Dendritic cell treated with granulocyte-macrophage colony-stimulating factor and Interleukin-4, amounts not matched to agents 40 ng/mL and 50 ng/mL, for 4 days (primary cell): ENCODE measurements around the gene ENOX1.

Experiments used
- H3K27ac Mint-ChIP-seq: one replicate; pipeline ENCODE4 v1.8.0; 2022; ENCODE audit warnings: mild to moderate bottlenecking, mixed read lengths
- H3K27me3 Mint-ChIP-seq: one replicate; pipeline ENCODE4 v1.8.0; 2022; ENCODE audit warnings: mild to moderate bottlenecking, mixed read lengths
- H3K36me3 Mint-ChIP-seq: one replicate; pipeline ENCODE4 v1.8.0; 2022; ENCODE audit warnings: low read depth, mixed read lengths
- H3K4me1 Mint-ChIP-seq: one replicate; pipeline ENCODE4 v1.8.0; 2022; ENCODE audit warnings: low read depth, mixed read lengths
- H3K4me3 Mint-ChIP-seq: one replicate; pipeline ENCODE4 v1.8.0; 2022; ENCODE audit warnings: mild to moderate bottlenecking, moderate library complexity, mixed read lengths
- H3K9me3 Mint-ChIP-seq: one replicate; pipeline ENCODE4 v1.8.0; 2022; ENCODE audit warnings: mixed read lengths
- intact Hi-C: fragments of 100-400 bp; cut with micrococcal nuclease; formaldehyde crosslinking; loops from one replicate; pipeline ENCODE4 v1.15.0; 2022

The ENOX1 gene

DNA sequence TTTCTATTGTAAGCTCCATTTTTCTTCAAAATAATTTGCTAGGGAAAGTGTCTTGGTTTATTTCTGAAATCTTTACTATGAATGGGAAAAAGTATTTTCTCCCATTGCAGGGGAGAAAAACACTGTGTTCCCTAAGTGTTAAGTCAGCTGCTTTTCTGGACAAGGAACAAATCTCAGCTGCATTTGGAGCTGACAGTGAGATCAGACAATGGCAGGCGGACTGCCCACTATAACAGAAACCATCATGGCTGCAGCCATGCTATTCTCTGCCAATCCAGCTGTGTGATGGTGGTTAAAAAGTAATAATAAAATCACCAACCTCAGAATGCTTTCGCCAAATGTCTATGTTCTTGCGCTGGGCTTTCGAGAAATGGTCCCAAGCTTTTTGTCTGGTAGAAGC, 460.7 kb downstream of the ENOX1 start:
- Mint-ChIP-seq H3K27ac (no peak overlapping the region), H3K27me3 (no peaks in the 10 kb centered on the region), H3K4me1 (no peaks in the 10 kb centered on the region), H3K36me3 (no peaks in the 10 kb centered on the region), H3K9me3 (no peaks in the 10 kb centered on the region), H3K4me3 (no peak overlapping the region)
- intact Hi-C loops, result no loop called here

DNA sequence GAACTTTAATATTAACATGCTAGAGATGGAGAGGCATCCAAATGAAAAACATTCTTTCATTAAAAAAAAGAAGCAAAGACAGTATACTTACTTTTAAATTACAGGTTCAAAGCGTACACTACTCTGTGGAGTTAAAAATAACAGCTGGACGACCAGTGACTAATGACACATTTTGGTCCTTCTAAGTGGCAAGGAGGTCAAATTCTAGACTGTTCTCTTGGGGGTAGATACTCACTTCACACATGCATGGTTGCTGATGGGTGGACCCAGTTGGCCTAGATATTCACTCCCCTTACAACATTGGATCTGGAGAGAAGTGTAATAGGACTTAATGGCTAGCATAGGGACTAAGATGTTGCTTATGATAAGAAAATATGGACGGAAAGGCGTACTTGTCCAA, 461.1 kb downstream of the ENOX1 start:
- H3K27ac Mint-ChIP-seq, result no peak overlapping the region
- no peaks in the 10 kb centered on the region for H3K27me3 Mint-ChIP-seq
- intact Hi-C loops, result no loop called here
- H3K36me3 Mint-ChIP-seq, result no peaks in the 10 kb centered on the region
- no peaks in the 10 kb centered on the region for H3K4me1 Mint-ChIP-seq
- no peaks in the 10 kb centered on the region for H3K9me3 Mint-ChIP-seq
- H3K4me3 Mint-ChIP-seq, result no peak overlapping the region

DNA sequence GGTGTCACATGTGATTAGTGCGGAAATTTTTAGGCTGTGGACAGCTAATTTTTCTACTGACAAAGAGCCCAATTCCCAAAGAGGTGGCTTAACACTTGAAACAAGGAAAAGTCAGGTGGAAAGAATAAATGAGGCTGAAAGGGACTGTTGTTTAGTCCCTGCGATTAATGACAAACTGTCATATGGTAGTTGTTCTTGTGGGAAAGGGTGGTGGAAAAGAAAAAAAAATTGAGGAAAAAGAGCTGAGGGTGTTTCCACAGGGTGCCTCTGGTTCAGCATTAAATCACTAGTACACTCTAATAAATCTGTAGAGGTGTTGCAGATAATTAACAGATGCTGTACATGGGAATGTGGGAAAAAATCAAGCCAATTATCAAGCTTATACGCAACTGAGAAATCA, 462.6 kb downstream of the ENOX1 start:
- H3K27ac Mint-ChIP-seq, result no peak overlapping the region
- H3K36me3 Mint-ChIP-seq, result no peaks in the 10 kb centered on the region
- H3K4me1 Mint-ChIP-seq, result no peaks in the 10 kb centered on the region
- intact Hi-C loops, result no loop called here
- H3K9me3 Mint-ChIP-seq, result no peaks in the 10 kb centered on the region
- H3K4me3 Mint-ChIP-seq, result no peak overlapping the region
- H3K27me3 Mint-ChIP-seq, result no peaks in the 10 kb centered on the region

DNA sequence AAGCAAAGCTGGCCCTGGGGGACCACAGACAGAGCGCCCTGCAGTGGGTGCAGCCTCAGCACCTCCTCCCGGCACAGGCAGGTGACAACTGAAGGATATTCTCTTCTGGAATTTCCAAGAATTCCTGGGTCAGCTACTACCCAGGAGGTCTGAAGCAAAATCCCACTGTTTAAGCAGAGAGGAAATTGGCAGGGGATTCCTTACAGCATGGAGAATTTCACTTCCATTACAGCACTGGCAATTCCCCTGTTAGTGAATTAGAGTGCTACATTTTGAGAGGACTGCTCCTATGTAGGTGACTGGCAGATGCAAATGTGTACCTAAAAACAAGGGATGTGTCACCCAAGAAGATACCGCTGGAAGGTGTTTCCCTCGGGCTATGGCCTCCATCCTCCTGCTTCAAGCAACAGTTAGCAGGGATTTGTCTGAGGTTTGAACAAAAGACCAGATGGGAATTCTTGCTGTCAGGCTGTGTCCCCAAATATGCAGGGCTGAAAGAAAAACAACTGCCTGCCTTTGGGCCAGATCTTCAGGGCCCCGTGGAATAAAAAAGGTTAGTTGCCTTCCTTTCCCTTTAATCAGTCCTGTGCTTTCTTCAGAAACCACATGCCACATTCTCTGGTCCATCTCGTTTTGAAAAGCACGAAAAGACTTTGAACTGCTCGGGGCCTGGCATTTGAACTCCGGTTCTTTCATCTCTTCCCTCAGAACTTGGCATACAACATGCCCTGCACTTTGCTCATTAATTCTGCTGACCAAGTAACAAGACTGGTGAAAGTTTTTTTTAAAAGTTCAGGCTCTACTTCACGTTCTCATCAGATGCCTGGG, 466.9 kb downstream of the ENOX1 start:
- Mint-ChIP-seq H3K9me3 (no peaks in the 10 kb centered on the region), H3K36me3 (no peaks in the 10 kb centered on the region), H3K4me3 (no peak overlapping the region), H3K27ac (no peak overlapping the region), H3K4me1 (peaks cover 11% of the 10 kb centered on the region), H3K27me3 (no peaks in the 10 kb centered on the region)
- intact Hi-C loops, result no loop called here

DNA sequence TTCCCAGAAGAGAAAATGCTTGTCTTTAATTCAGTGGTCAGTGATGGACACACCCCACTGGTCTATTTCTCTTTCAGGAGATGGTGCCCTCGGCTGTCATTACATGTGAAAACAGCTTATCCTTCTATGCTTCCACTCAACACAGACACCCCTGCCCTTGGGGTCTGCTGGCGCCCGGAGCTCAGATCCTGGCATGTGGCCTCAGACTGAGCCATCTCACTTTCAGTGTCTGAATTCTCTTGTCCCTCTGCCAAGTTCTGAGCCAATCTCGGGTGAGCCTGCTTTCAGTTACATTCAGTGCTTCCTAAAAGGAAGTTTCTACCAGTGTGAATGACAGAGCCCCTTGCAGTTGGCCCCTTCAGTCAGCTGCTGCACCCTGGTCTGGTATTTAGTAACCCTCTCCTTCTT, 469.8 kb downstream of the ENOX1 start:
- Mint-ChIP-seq H3K4me3 (no peak overlapping the region), H3K27me3 (no peaks in the 10 kb centered on the region), H3K27ac (peak overlapping the region; percentile 70), H3K36me3 (no peaks in the 10 kb centered on the region), H3K9me3 (no peaks in the 10 kb centered on the region), H3K4me1 (peaks cover 11% of the 10 kb centered on the region)
- intact Hi-C loops, result no loop called here

DNA sequence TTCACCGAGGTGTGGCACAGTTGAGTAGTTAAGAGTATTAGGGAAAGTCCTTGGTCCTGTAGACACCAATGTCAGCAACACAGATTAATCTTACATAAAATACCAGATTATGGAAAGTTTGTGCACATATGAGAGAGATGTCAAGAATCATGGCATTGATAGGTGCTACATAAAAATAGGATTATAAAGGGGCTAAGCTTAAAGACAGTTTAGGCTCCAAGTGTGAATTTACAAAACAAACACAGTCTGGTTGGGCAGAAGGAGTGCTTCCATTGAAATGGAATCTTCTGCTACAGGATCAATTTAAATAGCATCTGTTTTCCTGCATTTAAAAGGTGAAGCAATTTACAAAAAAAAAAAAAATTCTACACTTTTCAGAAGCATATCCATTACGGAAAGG, 470.5 kb downstream of the ENOX1 start:
- no peak overlapping the region for H3K4me3 Mint-ChIP-seq
- intact Hi-C loops, result no loop called here
- H3K27ac Mint-ChIP-seq, result no peak overlapping the region
- H3K9me3 Mint-ChIP-seq, result no peaks in the 10 kb centered on the region
- no peaks in the 10 kb centered on the region for H3K36me3 Mint-ChIP-seq
- H3K27me3 Mint-ChIP-seq, result no peaks in the 10 kb centered on the region
- H3K4me1 Mint-ChIP-seq, result peaks cover 11% of the 10 kb centered on the region

DNA sequence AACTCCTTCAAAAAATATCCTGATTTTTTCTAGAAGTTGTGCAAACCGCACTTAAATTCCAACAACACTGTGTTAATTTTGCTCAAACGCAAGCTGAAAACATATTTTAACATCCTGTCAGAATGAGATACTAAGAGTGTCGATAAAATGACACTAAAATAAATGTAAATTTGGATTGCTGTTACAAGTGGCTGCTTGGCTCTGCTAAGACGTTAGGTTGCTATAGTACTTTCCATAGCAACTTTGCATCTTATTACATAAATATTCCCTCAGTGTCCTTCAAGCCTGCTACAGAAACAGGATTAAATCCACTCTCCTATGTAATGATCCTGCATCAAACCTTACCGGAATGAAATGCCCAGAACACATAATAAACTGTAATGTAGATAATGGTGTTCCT, 471.2 kb downstream of the ENOX1 start:
- Mint-ChIP-seq H3K27me3 (no peaks in the 10 kb centered on the region), H3K4me1 (peaks cover 11% of the 10 kb centered on the region), H3K9me3 (no peaks in the 10 kb centered on the region), H3K4me3 (no peak overlapping the region), H3K27ac (no peak overlapping the region), H3K36me3 (no peaks in the 10 kb centered on the region)
- intact Hi-C loops, result no loop called here

DNA sequence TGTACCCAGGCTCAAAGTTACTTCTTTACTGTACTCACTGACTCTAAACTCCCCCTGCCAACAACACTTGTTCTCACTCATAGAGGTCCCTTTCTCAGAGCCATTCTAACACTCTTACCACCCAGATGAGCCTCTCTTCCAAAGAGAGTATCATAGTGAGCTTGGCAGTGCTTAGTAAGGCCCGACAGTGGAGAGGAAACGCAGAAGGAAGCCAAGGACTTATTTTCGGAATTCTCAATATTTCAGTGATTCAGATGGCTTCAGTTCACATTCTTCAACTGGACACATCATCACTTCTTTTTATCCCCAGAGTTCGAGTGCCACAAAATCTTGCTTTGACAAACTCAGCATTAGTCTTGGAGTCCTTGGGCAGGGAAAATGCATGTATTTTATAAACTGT, 477.5 kb downstream of the ENOX1 start:
- intact Hi-C loops, result loop anchor here (5.0 kb wide), 1 partner anchor 563 kb away; no protein-coding TSS in a partner anchor
- Mint-ChIP-seq H3K9me3 (no peaks in the 10 kb centered on the region), H3K4me3 (no peak overlapping the region), H3K36me3 (no peaks in the 10 kb centered on the region), H3K4me1 (peaks cover 22% of the 10 kb centered on the region), H3K27ac (no peak overlapping the region), H3K27me3 (peaks cover 9% of the 10 kb centered on the region)

DNA sequence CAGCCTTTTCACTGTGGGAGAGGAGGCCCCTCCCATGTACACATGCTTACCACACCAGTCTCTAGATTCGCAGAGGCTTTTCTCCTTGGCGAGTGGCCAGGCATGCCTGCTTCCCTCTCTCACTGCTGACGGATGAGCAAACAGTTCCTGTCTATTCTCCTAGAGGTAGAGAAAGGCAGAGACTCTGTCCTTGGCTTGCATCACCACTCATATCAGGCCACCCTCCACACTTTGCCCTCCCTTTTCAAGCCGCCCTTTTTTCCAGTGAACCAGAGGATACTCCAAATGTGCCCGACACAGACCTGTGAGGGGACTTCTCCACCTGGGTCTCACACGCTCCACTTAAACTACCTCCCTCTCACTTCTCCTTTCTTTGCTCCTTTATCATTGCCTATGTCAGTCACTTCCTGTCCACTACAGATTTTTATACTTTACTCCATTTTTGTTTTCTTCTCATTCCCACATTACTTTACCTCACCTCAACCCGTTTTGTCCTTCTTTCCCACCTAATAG, 478.8 kb downstream of the ENOX1 start:
- Mint-ChIP-seq H3K4me1 (peaks cover 22% of the 10 kb centered on the region), H3K4me3 (no peak overlapping the region), H3K27me3 (peaks cover 11% of the 10 kb centered on the region), H3K36me3 (no peaks in the 10 kb centered on the region), H3K9me3 (no peaks in the 10 kb centered on the region), H3K27ac (peak overlapping the region; percentile 19)
- intact Hi-C loops, result loop anchor here (5.0 kb wide), 1 partner anchor 564 kb away; no protein-coding TSS in a partner anchor

DNA sequence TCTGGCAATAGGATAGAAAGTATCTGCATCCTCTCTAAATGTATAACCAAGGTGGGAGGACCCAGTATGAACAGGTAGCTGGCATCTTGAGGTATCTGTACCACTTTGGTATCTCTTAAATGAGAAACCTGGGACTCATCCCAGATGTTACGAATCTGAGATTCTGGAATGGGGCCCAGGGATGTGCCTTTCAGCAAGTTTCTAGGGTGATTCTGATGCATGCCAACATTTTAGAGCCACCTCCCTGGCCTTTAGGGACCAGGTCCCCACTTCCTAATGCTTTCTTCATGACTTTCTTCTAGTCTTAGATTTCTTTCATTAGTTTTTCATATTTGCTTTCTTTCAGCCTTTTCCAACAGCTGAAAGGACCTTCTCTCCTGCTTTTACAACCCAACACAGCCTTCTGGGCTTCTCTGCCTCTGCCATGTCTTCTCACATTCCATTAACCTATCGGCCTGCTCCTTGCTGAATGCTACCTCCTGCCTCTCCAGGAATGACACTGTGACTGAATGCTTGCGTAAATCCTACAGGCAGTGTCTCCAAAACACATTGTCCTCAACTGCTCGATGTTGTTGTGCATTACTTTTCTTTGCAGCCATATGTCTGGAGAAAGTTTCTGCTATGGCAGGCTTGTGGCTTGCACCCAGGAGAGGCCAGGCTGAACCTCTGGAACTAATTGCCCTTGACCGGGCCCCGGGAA, 479.4 kb downstream of the ENOX1 start:
- Mint-ChIP-seq H3K4me3 (no peak overlapping the region), H3K27ac (peak overlapping the region; percentile 19), H3K27me3 (peaks cover 11% of the 10 kb centered on the region), H3K9me3 (no peaks in the 10 kb centered on the region), H3K4me1 (peaks cover 22% of the 10 kb centered on the region), H3K36me3 (no peaks in the 10 kb centered on the region)
- intact Hi-C loops, result loop anchor here (5.0 kb wide), 1 partner anchor 565 kb away; no protein-coding TSS in a partner anchor

DNA sequence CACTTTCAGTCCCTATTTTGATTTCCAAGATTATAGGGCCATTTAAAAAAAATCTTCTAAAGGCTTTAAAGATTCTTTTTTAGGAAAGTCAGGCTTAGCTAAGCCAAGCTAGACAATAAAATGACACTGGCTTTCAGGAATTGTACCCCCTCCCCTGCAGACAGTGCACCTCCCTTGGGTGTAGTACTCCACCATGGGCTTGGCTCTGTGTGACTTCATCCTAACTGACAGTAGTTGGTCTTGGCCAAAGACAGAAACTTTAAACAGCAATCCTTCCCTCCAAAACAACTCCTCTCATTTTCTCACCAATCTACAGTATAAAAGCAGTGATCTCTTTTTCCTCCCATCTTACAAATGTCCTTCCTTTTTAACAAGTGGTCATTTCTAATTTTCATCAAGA, 480.4 kb downstream of the ENOX1 start:
- H3K27ac Mint-ChIP-seq, result no peak overlapping the region
- H3K4me1 Mint-ChIP-seq, result peaks cover 22% of the 10 kb centered on the region
- H3K4me3 Mint-ChIP-seq, result no peak overlapping the region
- intact Hi-C loops, result loop anchor here (5.0 kb wide), 1 partner anchor 566 kb away; no protein-coding TSS in a partner anchor
- no peaks in the 10 kb centered on the region for H3K36me3 Mint-ChIP-seq
- no peaks in the 10 kb centered on the region for H3K9me3 Mint-ChIP-seq
- H3K27me3 Mint-ChIP-seq, result peaks cover 11% of the 10 kb centered on the region

DNA sequence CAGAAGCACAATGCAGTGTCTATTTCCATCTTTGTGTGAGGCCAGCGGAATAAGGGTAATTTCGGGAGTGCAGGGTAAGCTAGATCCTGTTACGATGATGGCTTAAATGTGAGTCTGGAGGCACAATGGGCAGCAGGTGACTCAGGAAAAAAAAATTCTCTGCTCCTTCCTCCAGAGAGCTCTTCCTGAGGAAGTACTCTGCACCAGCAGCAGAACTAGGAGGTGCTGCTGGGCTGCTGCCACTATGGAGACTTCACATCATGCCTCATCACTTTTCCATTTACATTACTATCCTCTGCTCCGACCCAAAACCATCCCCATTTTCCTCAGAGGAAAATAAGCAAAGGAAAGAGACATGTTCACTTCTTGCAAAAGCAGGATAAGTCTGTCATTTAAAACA, 481.4 kb downstream of the ENOX1 start:
- Mint-ChIP-seq H3K27me3 (peaks cover 13% of the 10 kb centered on the region), H3K27ac (no peak overlapping the region), H3K9me3 (no peaks in the 10 kb centered on the region), H3K4me3 (no peak overlapping the region), H3K4me1 (peaks cover 22% of the 10 kb centered on the region), H3K36me3 (no peaks in the 10 kb centered on the region)
- intact Hi-C loops, result loop anchor here (5.0 kb wide), 1 partner anchor 567 kb away; no protein-coding TSS in a partner anchor

DNA sequence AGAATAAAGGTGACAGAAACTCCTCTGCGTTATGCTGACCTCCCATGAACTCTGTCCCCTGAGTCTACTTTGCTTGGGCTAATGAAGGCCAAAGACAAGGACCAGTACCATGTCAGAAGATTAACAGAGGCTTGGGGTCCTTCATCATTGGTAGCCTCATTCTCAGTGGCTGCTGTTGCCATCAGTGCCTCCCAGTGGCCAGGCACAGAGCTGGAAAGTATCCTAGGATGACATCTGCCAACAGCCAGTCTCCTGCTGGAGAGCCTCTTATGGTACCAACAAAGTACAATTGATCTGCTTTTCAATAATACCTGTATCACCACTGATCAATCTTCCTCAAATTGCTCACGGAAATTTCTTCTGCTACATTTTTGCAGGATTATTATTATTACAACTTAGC, 481.8 kb downstream of the ENOX1 start:
- intact Hi-C loops, result loop anchor here (5.0 kb wide), 1 partner anchor 567 kb away; no protein-coding TSS in a partner anchor
- no peak overlapping the region for H3K4me3 Mint-ChIP-seq
- H3K27me3 Mint-ChIP-seq, result peaks cover 14% of the 10 kb centered on the region
- H3K36me3 Mint-ChIP-seq, result no peaks in the 10 kb centered on the region
- no peaks in the 10 kb centered on the region for H3K9me3 Mint-ChIP-seq
- no peak overlapping the region for H3K27ac Mint-ChIP-seq
- H3K4me1 Mint-ChIP-seq, result peaks cover 22% of the 10 kb centered on the region

DNA sequence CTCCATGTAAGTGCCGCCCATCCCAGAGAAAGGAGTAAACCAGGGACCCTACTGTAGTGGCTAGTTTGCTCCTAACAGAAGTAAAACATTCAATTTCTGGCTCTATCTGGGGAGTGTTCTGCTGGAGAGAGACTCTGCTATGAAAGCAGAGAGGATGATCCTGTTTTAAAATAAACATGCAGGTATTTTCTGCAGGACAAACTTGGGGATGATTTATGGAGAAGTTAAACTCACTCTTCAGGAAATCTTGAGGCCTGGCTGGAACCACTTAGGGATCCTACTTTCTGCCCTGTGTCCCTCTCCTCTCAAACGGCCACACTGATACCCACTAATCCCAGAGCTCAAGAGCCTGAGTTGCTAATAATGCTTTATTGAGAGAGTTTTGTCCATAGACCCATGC, 482.3 kb downstream of the ENOX1 start:
- Mint-ChIP-seq H3K4me1 (peaks cover 22% of the 10 kb centered on the region), H3K27ac (no peak overlapping the region), H3K9me3 (no peaks in the 10 kb centered on the region), H3K27me3 (peaks cover 17% of the 10 kb centered on the region), H3K36me3 (no peaks in the 10 kb centered on the region), H3K4me3 (no peak overlapping the region)
- intact Hi-C loops, result no loop called here
